ENCODE measurements around the gene FAM3A.

FAM3A gene

GRCh38 chrX:154495472-154495922 is 20.5 kb downstream of the FAM3A start:
- Histone ChIP-seq H3K27ac (ENCODE audit: low read depth, low read length, poor library complexity, severe bottlenecking) (no peak overlapping the region), H3K9ac (ENCODE audit: low read length) (no peak overlapping the region), H3K27me3 (ENCODE audit: insufficient read depth, low read length) (no peaks in the 10 kb centered on the region), H2AFZ (ENCODE audit: low read length) (no peak overlapping the region), H3K36me3 (ENCODE audit: insufficient read depth, low read length) (no peaks in the 10 kb centered on the region), H3K4me2 (ENCODE audit: low read length) (no peak overlapping the region), H3K4me3 (ENCODE audit: low read depth, low read length, poor library complexity, severe bottlenecking) (no peak overlapping the region), H3K9me3 (ENCODE audit: low read length) (no peaks in the 10 kb centered on the region), H3F3A (ENCODE audit: insufficient read depth, low read length) (no peaks in the 10 kb centered on the region), H3K4me1 (ENCODE audit: insufficient read depth, low read length, severe bottlenecking) (peaks cover 12% of the 10 kb centered on the region), H3K79me2 (ENCODE audit: insufficient read depth, low read length) (no peaks in the 10 kb centered on the region), H3K9me2 (ENCODE audit: low read depth, low read length) (no peaks in the 10 kb centered on the region), H4K20me1 (ENCODE audit: insufficient read depth, low read length) (no peaks in the 10 kb centered on the region)
- TF ChIP-seq EZH2 (IDR thresholded peaks at IDR 0.05; ENCODE audit: borderline replicate concordance, low read length) (no peak), CTCF (IDR thresholded peaks at IDR 0.05; ENCODE audit: low read length) (no peak)

DNA sequence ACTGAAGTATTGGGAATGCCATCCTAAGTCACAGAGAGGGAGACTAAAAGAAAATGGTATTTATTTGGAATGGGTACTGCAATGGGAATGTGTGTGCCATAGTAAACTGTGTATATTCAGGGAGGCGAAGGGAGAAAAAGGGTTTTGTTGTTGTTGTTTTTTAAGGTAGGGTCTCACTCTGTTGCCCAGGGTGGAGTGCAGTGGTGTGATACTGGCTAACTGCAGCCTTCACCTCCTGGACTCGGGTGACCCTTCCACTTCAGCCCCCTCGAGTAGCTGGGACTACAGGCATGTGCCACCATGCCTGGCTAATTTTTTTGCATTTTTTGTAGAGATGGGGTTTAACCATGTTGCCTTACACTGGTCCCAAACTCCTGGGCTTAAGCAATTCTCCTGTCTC is 21.3 kb downstream of the FAM3A start:
- Histone ChIP-seq H3K9me3 (ENCODE audit: low read length) (no peaks in the 10 kb centered on the region), H3K36me3 (ENCODE audit: insufficient read depth, low read length) (no peaks in the 10 kb centered on the region), H3F3A (ENCODE audit: insufficient read depth, low read length) (no peaks in the 10 kb centered on the region), H3K27me3 (ENCODE audit: insufficient read depth, low read length) (no peaks in the 10 kb centered on the region), H2AFZ (ENCODE audit: low read length) (no peak overlapping the region), H3K9ac (ENCODE audit: low read length) (no peak overlapping the region), H3K9me2 (ENCODE audit: low read depth, low read length) (no peaks in the 10 kb centered on the region), H3K4me1 (ENCODE audit: insufficient read depth, low read length, severe bottlenecking) (peaks cover 14% of the 10 kb centered on the region), H3K27ac (ENCODE audit: low read depth, low read length, poor library complexity, severe bottlenecking) (no peak overlapping the region), H4K20me1 (ENCODE audit: insufficient read depth, low read length) (no peaks in the 10 kb centered on the region), H3K4me3 (ENCODE audit: low read depth, low read length, poor library complexity, severe bottlenecking) (no peak overlapping the region), H3K4me2 (ENCODE audit: low read length) (no peak overlapping the region), H3K79me2 (ENCODE audit: insufficient read depth, low read length) (no peaks in the 10 kb centered on the region)
- TF ChIP-seq EZH2 (IDR thresholded peaks at IDR 0.05; ENCODE audit: borderline replicate concordance, low read length) (no peak), CTCF (IDR thresholded peaks at IDR 0.05; ENCODE audit: low read length) (no peak)

DNA sequence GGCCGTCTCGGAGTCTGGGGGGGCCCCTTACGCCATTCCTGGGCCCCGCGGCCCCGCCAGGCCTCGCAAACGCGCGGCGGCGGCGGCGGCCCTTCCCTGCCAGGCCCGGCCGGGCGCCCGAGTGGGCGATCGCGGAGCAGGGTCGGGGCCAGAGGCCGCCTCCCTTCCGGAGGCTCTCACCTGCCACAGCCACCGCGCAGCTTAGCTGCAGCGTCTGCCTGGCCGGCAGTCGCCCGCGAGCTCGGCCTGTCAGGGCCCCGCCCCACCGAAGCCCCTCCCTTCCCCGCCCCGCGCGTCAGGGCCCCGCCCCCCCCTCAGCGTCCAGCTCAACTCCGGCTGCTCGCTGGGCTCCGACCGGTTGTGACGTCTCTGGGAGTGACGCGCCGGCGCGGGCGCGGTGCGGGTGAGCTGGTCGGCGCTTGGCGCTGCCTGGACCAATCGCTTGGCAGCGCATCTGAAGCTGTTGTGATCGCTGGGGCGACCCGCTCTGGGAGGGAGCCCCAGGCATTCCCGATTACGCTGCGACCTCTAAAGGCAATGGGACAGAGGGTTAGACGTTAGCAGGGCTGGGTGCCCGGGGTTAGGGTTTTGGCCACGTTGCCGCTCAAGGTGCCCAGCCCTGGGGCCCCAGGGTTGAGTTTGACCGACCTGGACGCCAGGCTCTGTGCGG is 25.5 kb downstream of the FAM3A start, which contains the start of gene SLC10A3:
TSS of gene SLC10A3 (minus strand) at position 216 of the 670 bp plus-strand sequence. CDS start 1,689 bp downstream, outside the sequence.
- H3K36me3 ChIP-seq (ENCODE audit: insufficient read depth, low read length), result no peaks in the 10 kb centered on the region
- no peaks in the 10 kb centered on the region for H3K27me3 ChIP-seq (ENCODE audit: insufficient read depth, low read length)
- no peaks in the 10 kb centered on the region for H3F3A ChIP-seq (ENCODE audit: insufficient read depth, low read length)
- peak within 1 kb of the TSS; percentile 30 for H3K27ac ChIP-seq (ENCODE audit: low read depth, low read length, poor library complexity, severe bottlenecking)
- peaks cover 20% of the 10 kb centered on the region for H3K4me1 ChIP-seq (ENCODE audit: insufficient read depth, low read length, severe bottlenecking)
- no peaks in the 10 kb centered on the region for H4K20me1 ChIP-seq (ENCODE audit: insufficient read depth, low read length)
- H3K4me3 ChIP-seq (ENCODE audit: low read depth, low read length, poor library complexity, severe bottlenecking), result peak within 1 kb of the TSS; percentile 87
- TF ChIP-seq EZH2 (IDR thresholded peaks at IDR 0.05; ENCODE audit: borderline replicate concordance, low read length) (no peak), CTCF (IDR thresholded peaks at IDR 0.05; ENCODE audit: low read length) (no peak)
- H3K9me2 ChIP-seq (ENCODE audit: low read depth, low read length), result no peaks in the 10 kb centered on the region
- H3K79me2 ChIP-seq (ENCODE audit: insufficient read depth, low read length), result no peaks in the 10 kb centered on the region
- peak within 1 kb of the TSS; percentile 92 for H3K9ac ChIP-seq (ENCODE audit: low read length)
- H3K9me3 ChIP-seq (ENCODE audit: low read length), result no peaks in the 10 kb centered on the region
- no peak within 1 kb of the TSS for H2AFZ ChIP-seq (ENCODE audit: low read length)
- peak within 1 kb of the TSS; percentile 99 for H3K4me2 ChIP-seq (ENCODE audit: low read length)

Measured in OCI-LY1 (cell line).